ENCODE data around the gene RPL7L1. TPM values are rescaled to one million over a fixed set of nuclear protein-coding genes. Genes with fewer than 3 reads are reported as not detected.

The RPL7L1 gene
- total RNA-seq = 10 to 100 TPM; 65.6 to 91.7 (median 78.1) TPM
- 10 to 100 TPM; 71.4 to 90.7 TPM for polyA plus RNA-seq
- total RNA-seq = 84.9 reads per million, percentile 82 among the genes with 10 or more reads in this experiment

GRCh38 chr6:42879372-42880239 is at the start of gene RPL7L1:
Gene RPL7L1, plus strand, starts transcription at chr6:42879616. Its CDS starts 295 bp downstream, at chr6:42879911.
- no peaks in the 10 kb centered on the region for H3K9me3 ChIP-seq (ENCODE audit: control insufficient read depth in 2 of 3, low read length in 3 of 3)
- ChIA-PET CTCF (interaction anchor here (0.6 to 5.3 kb wide), 9 partner anchors 11 to 264 kb away, joined by 3 to 50 read pairs (median 3); a partner anchor contains a TSS), POLR2A (interaction anchor here (0.8 to 6.3 kb wide), 34 partner anchors 9 to 1092 kb away, joined by 3 to 101 read pairs (median 6); partner anchors contain the start of genes BICRAL, CNPY3, CUL7 and KLHDC3)
- peaks cover 11 to 28% (median 14%) of the 10 kb centered on the region in 3 experiments for H3K36me3 ChIP-seq (ENCODE audit: control insufficient read depth in 2 of 3, insufficient read depth in 3 of 3, low read length in 3 of 3)
- Mint-ChIP-seq H3K27me3 (no peaks in the 10 kb centered on the region), H3K4me3 (peak within 1 kb of the TSS; percentile 93 to 99 (median 96)), H3K4me1 (peaks cover 7 to 40% (median 29%) of the 10 kb centered on the region in 7 donors), H3K27ac (peak within 1 kb of the TSS; percentile 98 to 100 (median 99)), H3K9me3 (no peaks in the 10 kb centered on the region), H3K36me3 (peaks cover 6 to 20% (median 15%) of the 10 kb centered on the region in 5 donors)
- peak within 1 kb of the TSS; percentile 89 for H3K27ac ChIP-seq (ENCODE audit: low read depth, low read length)
- ATAC-seq (peak; percentile 95), DNase-seq (peak; percentile 70 to 93 (median 88))
- H3K4me3 ChIP-seq (ENCODE audit: low read length) = peak within 1 kb of the TSS; percentile 82
- peaks cover 5 to 7% of the 10 kb centered on the region in 2 donors for H3K4me1 ChIP-seq (ENCODE audit: control insufficient read depth in 2 of 2, insufficient read depth in 2 of 2, low read length in 2 of 2)
- H3K27me3 ChIP-seq (ENCODE audit: control insufficient read depth in 2 of 2, insufficient read depth in 2 of 2, low read length in 2 of 2) = no peaks in the 10 kb centered on the region
- intact Hi-C loops (cut with micrococcal nuclease) = loop anchor here (1.0 to 5.0 kb wide), 14 partner anchors 11 to 1092 kb away; partner anchors contain the start of genes CNPY3 (in 2 of the 2), TBCC (in 2 of the 2), ABCC10 (in 1 of the 2) and BICRAL (in 1 of the 2)

- H3K27me3 Mint-ChIP-seq = no peaks in the 10 kb centered on the region
- H3K36me3 ChIP-seq (ENCODE audit: control insufficient read depth in 2 of 3, insufficient read depth in 3 of 3, low read length in 3 of 3) = peaks cover 15 to 48% (median 17%) of the 10 kb centered on the region in 3 experiments
- CTCF ChIA-PET = interaction anchor here (0.7 to 1.8 kb wide), 3 partner anchors 65 to 169 kb away, joined by 3 to 4 read pairs (median 3); no protein-coding TSS in a partner anchor
- H3K4me3 Mint-ChIP-seq = no peak overlapping the region
- intact Hi-C loops (cut with micrococcal nuclease) = no loop called here
- H3K9me3 ChIP-seq (ENCODE audit: control insufficient read depth in 2 of 3, low read length in 3 of 3) = no peaks in the 10 kb centered on the region
- H3K27ac Mint-ChIP-seq = peak overlapping the region in 6 of 9 donors; percentile 11 to 79 (median 58)
- ATAC-seq = no peak
- peaks cover 11 to 27% (median 15%) of the 10 kb centered on the region in 7 donors for H3K4me1 Mint-ChIP-seq
- DNase-seq = no peak
- H3K27me3 ChIP-seq (ENCODE audit: control insufficient read depth in 2 of 2, insufficient read depth in 2 of 2, low read length in 2 of 2) = no peaks in the 10 kb centered on the region
- no peaks in the 10 kb centered on the region for H3K4me1 ChIP-seq (ENCODE audit: control insufficient read depth in 2 of 2, insufficient read depth in 2 of 2, low read length in 2 of 2)
- peaks cover 15 to 53% (median 31%) of the 10 kb centered on the region in 5 donors for H3K36me3 Mint-ChIP-seq
- no peak overlapping the region for H3K4me3 ChIP-seq (ENCODE audit: low read length)
- H3K9me3 Mint-ChIP-seq = no peaks in the 10 kb centered on the region
- POLR2A ChIA-PET = interaction anchor here (0.7 to 1.2 kb wide), 6 partner anchors 13 to 85 kb away, joined by 3 to 9 read pairs (median 3); partner anchors contain the start of genes RPL7L1 and TBCC
- H3K27ac ChIP-seq (ENCODE audit: low read depth, low read length) = no peak overlapping the region
Observed at GRCh38 chr6:42831237-42831636, 48.2 kb upstream of the RPL7L1 start.

GRCh38 chr6:42834056-42834455 is 45.4 kb upstream of the RPL7L1 start:
- H3K27me3 Mint-ChIP-seq = no peaks in the 10 kb centered on the region
- no peak for ATAC-seq
- POLR2A ChIA-PET = interaction anchor here (1.2 kb wide), 1 partner anchor 64 kb away, joined by 3 read pairs; no protein-coding TSS in a partner anchor

GRCh38 chr6:42841844-42842584 is 37.4 kb upstream of the RPL7L1 start:
- Mint-ChIP-seq H3K9me3 (no peaks in the 10 kb centered on the region), H3K36me3 (peaks cover 10 to 32% (median 17%) of the 10 kb centered on the region in 5 donors), H3K27me3 (no peaks in the 10 kb centered on the region), H3K27ac (peak overlapping the region in 7 of 9 donors; percentile 7 to 58 (median 21)), H3K4me1 (peaks cover 7 to 32% (median 18%) of the 10 kb centered on the region in 7 donors), H3K4me3 (no peak overlapping the region)
- CTCF ChIA-PET = interaction anchor here (0.5 to 0.7 kb wide), 2 partner anchors 253 to 324 kb away, joined by 3 read pairs; no protein-coding TSS in a partner anchor
- Histone ChIP-seq H3K27me3 (ENCODE audit: control insufficient read depth in 2 of 2, insufficient read depth in 2 of 2, low read length in 2 of 2) (no peaks in the 10 kb centered on the region), H3K36me3 (ENCODE audit: control insufficient read depth in 2 of 3, insufficient read depth in 3 of 3, low read length in 3 of 3) (peaks cover 0 to 5% (median 0%) of the 10 kb centered on the region in 3 experiments), H3K4me3 (ENCODE audit: low read length) (no peak overlapping the region), H3K4me1 (ENCODE audit: control insufficient read depth in 2 of 2, insufficient read depth in 2 of 2, low read length in 2 of 2) (no peaks in the 10 kb centered on the region), H3K27ac (ENCODE audit: low read depth, low read length) (no peak overlapping the region), H3K9me3 (ENCODE audit: control insufficient read depth in 2 of 3, low read length in 3 of 3) (no peaks in the 10 kb centered on the region)
- ATAC-seq (no peak), DNase-seq (no peak)
- intact Hi-C loops (cut with micrococcal nuclease) = no loop called here
- POLR2A ChIA-PET = interaction anchor here (0.7 to 1.3 kb wide), 2 partner anchors 57 to 1136 kb away, joined by 3 to 4 read pairs; no protein-coding TSS in a partner anchor

More at GRCh38 chr6:42834056-42834455, 45.4 kb upstream of the RPL7L1 start:
- H3K4me3 Mint-ChIP-seq = no peak overlapping the region
- H3K36me3 ChIP-seq (ENCODE audit: control insufficient read depth in 2 of 3, insufficient read depth in 3 of 3, low read length in 3 of 3) = peaks cover 10 to 25% (median 11%) of the 10 kb centered on the region in 3 experiments
- H3K4me1 Mint-ChIP-seq = peaks cover 11 to 27% (median 15%) of the 10 kb centered on the region in 7 donors
- no peak overlapping the region for H3K27ac ChIP-seq (ENCODE audit: low read depth, low read length)
- no peaks in the 10 kb centered on the region for H3K27me3 ChIP-seq (ENCODE audit: control insufficient read depth in 2 of 2, insufficient read depth in 2 of 2, low read length in 2 of 2)
- no peaks in the 10 kb centered on the region for H3K9me3 ChIP-seq (ENCODE audit: control insufficient read depth in 2 of 3, low read length in 3 of 3)
- DNase-seq = no peak
- peaks cover 11 to 37% (median 22%) of the 10 kb centered on the region in 5 donors for H3K36me3 Mint-ChIP-seq
- H3K9me3 Mint-ChIP-seq = no peaks in the 10 kb centered on the region
- CTCF ChIA-PET = interaction anchor here (0.9 kb wide), 1 partner anchor 172 kb away, joined by 3 read pairs; no protein-coding TSS in a partner anchor
- H3K4me1 ChIP-seq (ENCODE audit: control insufficient read depth in 2 of 2, insufficient read depth in 2 of 2, low read length in 2 of 2) = no peaks in the 10 kb centered on the region
- peak overlapping the region in 2 of 9 donors; percentile 8 to 26 for H3K27ac Mint-ChIP-seq
- intact Hi-C loops (cut with micrococcal nuclease) = no loop called here
- no peak overlapping the region for H3K4me3 ChIP-seq (ENCODE audit: low read length)

- ATAC-seq (no peak), DNase-seq (no peak)
- H3K27me3 Mint-ChIP-seq = no peaks in the 10 kb centered on the region
- H3K9me3 ChIP-seq (ENCODE audit: control insufficient read depth in 2 of 3, low read length in 3 of 3) = no peaks in the 10 kb centered on the region
- H3K36me3 ChIP-seq (ENCODE audit: control insufficient read depth in 2 of 3, insufficient read depth in 3 of 3, low read length in 3 of 3) = peaks cover 0 to 5% (median 0%) of the 10 kb centered on the region in 3 experiments
- no peak overlapping the region for H3K27ac Mint-ChIP-seq
- no peaks in the 10 kb centered on the region for H3K9me3 Mint-ChIP-seq
- no peaks in the 10 kb centered on the region for H3K4me1 ChIP-seq (ENCODE audit: control insufficient read depth in 2 of 2, insufficient read depth in 2 of 2, low read length in 2 of 2)
- no peak overlapping the region for H3K27ac ChIP-seq (ENCODE audit: low read depth, low read length)
- no peaks in the 10 kb centered on the region for H3K27me3 ChIP-seq (ENCODE audit: control insufficient read depth in 2 of 2, insufficient read depth in 2 of 2, low read length in 2 of 2)
- H3K36me3 Mint-ChIP-seq = peaks cover 10 to 28% (median 15%) of the 10 kb centered on the region in 5 donors
- no peak overlapping the region for H3K4me3 Mint-ChIP-seq
- intact Hi-C loops (cut with micrococcal nuclease) = no loop called here
- peaks cover 7 to 36% (median 18%) of the 10 kb centered on the region in 7 donors for H3K4me1 Mint-ChIP-seq
- ChIA-PET CTCF (interaction anchor here (0.6 to 0.7 kb wide), 2 partner anchors 102 to 183 kb away, joined by 5 to 6 read pairs; no protein-coding TSS in a partner anchor), POLR2A (interaction anchor here (0.5 to 1.2 kb wide), 2 partner anchors 9 to 642 kb away, joined by 5 read pairs; no protein-coding TSS in a partner anchor)
- H3K4me3 ChIP-seq (ENCODE audit: low read length) = no peak overlapping the region
Observed at GRCh38 chr6:42845327-42845694, 34.1 kb upstream of the RPL7L1 start.
